Activated CD4-positive, alpha-beta memory T cell treated with anti-CD3 and anti-CD28 coated beads, Interleukin-2, amount 10 ng/mL, durations not matched to agents 7 days and 5 days (primary cell): ENCODE results near the gene PLEK. TPM values are rescaled to one million over a fixed set of nuclear protein-coding genes. Genes with fewer than 3 reads are reported as not detected.

Experiments used
- CTCF ChIA-PET: fragments of 350-600 bp; sonication (Branson Sonifier 250); formaldehyde crosslinking; loops from one replicate; lab custom pipeline; 2021; ENCODE audit warnings: antibody characterized with exemption, inconsistent platforms; lab: Charles Lee
- POLR2A ChIA-PET: fragments of 350-600 bp; sonication (Branson Sonifier 250); formaldehyde crosslinking; loops from one replicate; lab custom pipeline; 2021; ENCODE audit warnings: antibody characterized with exemption; lab: Charles Lee
- DNase-seq: peaks from one replicate; pipeline ENCODE4 v3.0.0-alpha.2; 2020
- H3K27ac Mint-ChIP-seq: one replicate; pipeline ENCODE4 v1.8.0; 2021; ENCODE audit warnings: mild to moderate bottlenecking, mixed read lengths
- H3K27me3 Mint-ChIP-seq: one replicate; pipeline ENCODE4 v1.8.0; 2021; ENCODE audit warnings: mixed read lengths
- H3K36me3 Mint-ChIP-seq: one replicate; pipeline ENCODE4 v1.8.0; 2021; ENCODE audit warnings: low read depth, mixed read lengths
- H3K4me1 Mint-ChIP-seq: one replicate; pipeline ENCODE4 v1.8.0; 2021; ENCODE audit warnings: mixed read lengths
- H3K4me3 Mint-ChIP-seq: one replicate; pipeline ENCODE4 v1.8.0; 2021; ENCODE audit warnings: mild to moderate bottlenecking, mixed read lengths
- H3K9me3 Mint-ChIP-seq: one replicate; pipeline ENCODE4 v1.8.0; 2021; ENCODE audit warnings: mixed read lengths
- total RNA-seq, 2 experiments: library from RNA; stranded (reverse); gene quantifications; one replicate each; pipeline ENCODE4 v1.2.3, GENCODE V29; 2021

PLEK gene, protein sequence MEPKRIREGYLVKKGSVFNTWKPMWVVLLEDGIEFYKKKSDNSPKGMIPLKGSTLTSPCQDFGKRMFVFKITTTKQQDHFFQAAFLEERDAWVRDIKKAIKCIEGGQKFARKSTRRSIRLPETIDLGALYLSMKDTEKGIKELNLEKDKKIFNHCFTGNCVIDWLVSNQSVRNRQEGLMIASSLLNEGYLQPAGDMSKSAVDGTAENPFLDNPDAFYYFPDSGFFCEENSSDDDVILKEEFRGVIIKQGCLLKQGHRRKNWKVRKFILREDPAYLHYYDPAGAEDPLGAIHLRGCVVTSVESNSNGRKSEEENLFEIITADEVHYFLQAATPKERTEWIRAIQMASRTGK
- total RNA-seq = 10 to 100 TPM in 1 of 2 experiments, 1 to 10 TPM in 1; 9.5 to 10.9 TPM

DNA sequence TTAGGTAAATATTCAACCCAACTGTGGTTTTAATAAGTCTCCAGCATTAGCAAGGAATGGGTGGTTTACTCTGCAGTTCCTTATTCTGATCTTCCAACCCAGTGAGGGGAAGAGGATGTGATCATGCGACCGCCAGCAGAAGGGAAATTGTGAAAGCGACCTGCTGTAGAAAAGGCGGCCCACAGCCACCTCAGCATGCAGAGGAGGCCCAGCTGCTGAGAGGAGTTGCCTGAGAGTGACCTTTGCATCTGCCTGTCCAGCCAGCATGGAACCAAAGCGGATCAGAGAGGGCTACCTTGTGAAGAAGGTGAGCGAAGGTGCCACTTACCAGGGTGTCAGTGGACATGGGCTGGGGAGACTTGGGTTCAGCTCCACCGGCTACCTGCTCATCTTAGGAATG lies at the start of gene PLEK:
Gene PLEK (plus strand): TSS at position 196 of the 400 bp plus-strand sequence. CDS start 70 bp downstream, at position 266.
- POLR2A ChIA-PET = interaction anchor here (1.0 kb wide), 1 partner anchor 18 kb away, joined by 3 read pairs; no protein-coding TSS in a partner anchor
- DNase-seq = peak; percentile 26
- peaks cover 11% of the 10 kb centered on the region for H3K36me3 Mint-ChIP-seq
- peak within 1 kb of the TSS; percentile 66 for H3K4me3 Mint-ChIP-seq
- H3K27me3 Mint-ChIP-seq = peaks cover 6% of the 10 kb centered on the region
- H3K4me1 Mint-ChIP-seq = peaks cover 22% of the 10 kb centered on the region
- peaks cover 7% of the 10 kb centered on the region for H3K9me3 Mint-ChIP-seq
- CTCF ChIA-PET = interaction anchor here (2.4 kb wide), 1 partner anchor 77 kb away, joined by 11 read pairs; no protein-coding TSS in a partner anchor
- peak within 1 kb of the TSS; percentile 71 for H3K27ac Mint-ChIP-seq

DNA sequence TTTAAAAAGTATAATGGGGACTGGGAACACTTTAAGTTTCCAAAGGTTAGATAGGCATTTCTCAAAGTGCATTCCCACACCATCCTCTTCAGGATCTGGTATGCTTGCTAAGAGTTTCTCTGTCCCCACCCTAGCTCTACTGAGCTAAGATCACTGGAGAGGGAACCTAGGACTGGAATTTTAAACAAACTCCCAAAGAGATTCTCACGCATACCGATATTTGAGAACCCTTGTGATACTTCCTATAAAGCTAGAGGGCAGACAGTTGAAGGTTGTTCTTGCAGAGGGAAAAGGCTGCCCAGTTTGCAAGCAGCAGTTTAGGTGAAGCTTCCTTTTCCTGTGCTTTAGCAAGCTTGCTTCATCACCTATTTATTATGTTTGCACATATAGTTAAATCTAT lies 49.0 kb upstream of the PLEK start:
- Mint-ChIP-seq H3K27me3 (peaks cover 60% of the 10 kb centered on the region), H3K27ac (no peak overlapping the region), H3K4me1 (peaks cover 7% of the 10 kb centered on the region), H3K9me3 (no peaks in the 10 kb centered on the region), H3K4me3 (no peak overlapping the region), H3K36me3 (no peaks in the 10 kb centered on the region)
- ChIA-PET POLR2A (no interaction called here), CTCF (interaction anchor here (1.0 to 1.5 kb wide), 3 partner anchors 10 to 194 kb away, joined by 3 to 4 read pairs (median 3); no protein-coding TSS in a partner anchor)
- DNase-seq = no peak

DNA sequence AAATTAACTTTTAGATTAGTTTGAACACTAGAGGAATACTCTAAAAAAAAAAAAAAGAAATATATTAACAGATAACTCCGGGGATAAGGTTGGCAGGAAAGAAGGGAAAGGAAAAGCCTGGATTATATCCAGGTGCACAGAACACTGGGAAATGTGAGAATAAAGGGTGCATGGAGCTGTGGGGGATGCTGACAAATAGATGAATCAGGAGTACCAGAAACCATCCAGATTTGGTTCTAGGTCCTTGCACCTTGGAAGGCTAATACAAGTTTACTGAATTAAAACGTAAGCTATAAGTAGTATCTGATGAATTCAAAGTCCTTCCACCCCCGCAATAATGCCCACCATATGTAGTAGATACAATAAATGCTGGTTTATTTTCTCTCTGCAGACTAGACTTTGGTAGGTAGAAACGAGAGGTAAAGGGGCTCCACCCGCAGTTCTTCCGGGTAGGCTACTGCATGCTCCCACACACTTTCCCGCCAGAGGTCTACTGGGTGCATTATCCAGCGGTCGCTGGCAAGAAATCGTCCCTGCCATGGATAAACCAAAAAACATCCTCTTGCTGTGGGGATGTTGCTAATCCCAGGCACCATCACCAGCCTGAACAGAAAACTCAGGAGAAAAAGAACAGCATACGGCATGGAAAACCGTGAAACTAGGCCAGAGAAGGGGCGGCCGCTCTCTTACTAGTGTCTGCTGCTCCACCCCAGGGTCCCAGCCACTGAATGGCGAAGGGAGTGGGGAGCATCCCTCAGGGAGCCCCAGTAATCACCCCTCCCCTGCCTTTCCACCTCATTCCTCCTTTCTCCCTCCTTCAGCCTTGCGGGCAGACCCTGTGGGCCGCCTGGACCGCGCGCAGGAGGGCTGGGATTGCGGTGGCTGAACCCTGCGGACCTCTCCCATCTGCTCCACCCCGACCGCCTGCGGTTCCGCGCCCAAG lies 46.8 kb upstream of the PLEK start:
- Mint-ChIP-seq H3K27me3 (peaks cover 67% of the 10 kb centered on the region), H3K9me3 (no peaks in the 10 kb centered on the region), H3K4me3 (no peak overlapping the region), H3K4me1 (peaks cover 7% of the 10 kb centered on the region), H3K27ac (no peak overlapping the region), H3K36me3 (no peaks in the 10 kb centered on the region)
- DNase-seq = no peak
- ChIA-PET POLR2A (no interaction called here), CTCF (no interaction called here)

DNA sequence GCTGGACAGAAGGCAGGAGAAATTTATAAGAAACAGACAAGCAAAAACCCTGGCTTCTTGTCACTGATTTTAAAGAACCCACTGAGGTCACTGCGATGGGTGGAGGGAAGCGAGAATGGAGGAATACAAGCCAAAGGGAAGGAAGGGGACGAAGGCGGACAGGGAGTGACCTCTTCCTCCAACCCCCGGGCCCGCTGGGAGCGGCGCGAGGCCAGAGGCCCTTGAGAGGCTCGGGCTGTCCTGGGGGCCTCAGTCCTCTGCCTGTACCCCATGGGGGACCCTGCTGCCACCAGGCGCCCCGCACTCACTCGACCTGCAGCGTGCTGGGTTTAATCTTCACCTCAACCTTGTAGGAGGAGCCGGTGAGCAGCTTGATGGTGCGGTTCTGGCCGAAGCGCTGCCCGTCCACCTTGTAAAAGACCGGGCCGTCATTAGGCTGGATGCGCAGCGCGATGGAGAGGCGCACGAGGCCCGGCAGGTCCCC lies 46.1 kb upstream of the PLEK start:
- POLR2A ChIA-PET = no interaction called here
- peaks cover 7% of the 10 kb centered on the region for H3K4me1 Mint-ChIP-seq
- no peaks in the 10 kb centered on the region for H3K36me3 Mint-ChIP-seq
- H3K27ac Mint-ChIP-seq = no peak overlapping the region
- H3K9me3 Mint-ChIP-seq = no peaks in the 10 kb centered on the region
- no peak for DNase-seq
- peaks cover 62% of the 10 kb centered on the region for H3K27me3 Mint-ChIP-seq
- no peak overlapping the region for H3K4me3 Mint-ChIP-seq
- CTCF ChIA-PET = interaction anchor here (0.6 kb wide), 1 partner anchor 169 kb away, joined by 4 read pairs; no protein-coding TSS in a partner anchor

DNA sequence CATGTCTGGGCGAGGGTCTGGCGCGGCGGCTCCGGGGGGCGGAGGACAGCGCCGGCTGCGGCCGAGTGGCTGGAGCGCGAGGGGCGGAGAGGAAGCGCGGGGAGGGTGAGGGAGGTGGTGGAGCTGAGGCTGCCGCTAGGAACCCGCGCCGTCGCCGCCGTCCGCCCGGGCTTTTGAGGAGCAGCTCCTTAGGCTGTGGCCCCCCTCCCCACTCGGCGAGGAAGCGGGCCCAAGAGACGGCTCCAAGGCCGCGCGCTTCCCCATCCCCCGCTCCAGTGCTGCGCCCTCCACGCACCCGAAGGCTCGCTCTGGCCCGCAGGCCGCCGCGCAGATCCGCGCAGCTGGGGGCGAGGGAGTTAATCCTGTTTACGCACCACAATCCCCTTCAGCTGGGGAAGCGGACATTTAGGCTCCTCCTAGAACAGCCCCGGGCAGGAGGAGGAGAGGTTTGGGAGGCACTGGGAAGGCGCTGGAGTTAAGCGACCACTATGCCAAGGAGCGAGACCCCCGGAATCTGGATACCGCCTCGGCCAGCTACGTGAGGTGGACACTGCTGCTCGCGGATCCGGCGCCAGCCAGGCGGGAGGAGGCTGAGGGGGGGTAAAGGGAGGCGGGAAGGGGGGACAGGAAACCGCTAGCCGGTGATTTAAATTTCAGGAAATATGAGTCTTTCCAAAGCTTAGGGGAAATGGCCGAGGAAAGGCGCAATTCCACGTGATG lies 45.5 kb upstream of the PLEK start, which contains the start of gene CNRIP1:
Gene CNRIP1 (minus strand): TSS at position 552 of the 720 bp plus-strand sequence. CDS start 549 bp downstream, at position 3.
- CTCF ChIA-PET = interaction anchor here (0.6 kb wide), 1 partner anchor 168 kb away, joined by 4 read pairs; no protein-coding TSS in a partner anchor
- H3K4me1 Mint-ChIP-seq = peaks cover 7% of the 10 kb centered on the region
- H3K27me3 Mint-ChIP-seq = peaks cover 64% of the 10 kb centered on the region
- no peaks in the 10 kb centered on the region for H3K36me3 Mint-ChIP-seq
- POLR2A ChIA-PET = interaction anchor here (0.5 kb wide), 1 partner anchor 116 kb away, joined by 3 read pairs; no protein-coding TSS in a partner anchor
- H3K9me3 Mint-ChIP-seq = no peaks in the 10 kb centered on the region
- DNase-seq = no peak
- peak within 1 kb of the TSS; percentile 44 for H3K4me3 Mint-ChIP-seq
- H3K27ac Mint-ChIP-seq = no peak within 1 kb of the TSS

DNA sequence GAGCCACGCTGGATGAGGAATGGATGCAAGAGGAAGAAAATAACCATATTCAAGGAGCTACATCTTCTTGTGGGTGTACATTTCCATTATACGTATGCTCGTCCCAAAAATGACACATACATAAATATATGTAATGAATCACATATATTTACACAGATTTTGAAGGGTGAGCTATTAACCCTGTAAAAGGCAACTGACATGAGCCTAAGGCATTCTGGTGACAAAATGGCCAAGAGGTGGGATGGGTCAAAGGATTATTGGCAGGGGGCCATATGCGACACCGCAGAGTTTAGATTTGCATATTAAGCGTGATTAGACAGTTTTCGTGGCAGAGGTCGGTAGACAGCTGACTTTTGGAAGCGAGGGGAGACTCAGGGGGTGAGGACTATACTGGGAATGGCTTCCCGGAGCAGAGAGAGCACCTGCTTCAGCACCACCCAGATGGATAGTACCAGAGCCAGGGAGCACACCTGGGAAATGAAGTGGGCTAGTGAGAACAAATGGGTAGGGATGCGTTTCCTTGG lies 44.9 kb upstream of the PLEK start:
- ChIA-PET POLR2A (interaction anchor here (0.5 to 1.3 kb wide), 2 partner anchors 13 to 116 kb away, joined by 3 read pairs; no protein-coding TSS in a partner anchor), CTCF (no interaction called here)
- H3K27ac Mint-ChIP-seq = no peak overlapping the region
- peaks cover 66% of the 10 kb centered on the region for H3K27me3 Mint-ChIP-seq
- DNase-seq = no peak
- no peaks in the 10 kb centered on the region for H3K9me3 Mint-ChIP-seq
- H3K36me3 Mint-ChIP-seq = no peaks in the 10 kb centered on the region
- peak overlapping the region; percentile 44 for H3K4me3 Mint-ChIP-seq
- peaks cover 7% of the 10 kb centered on the region for H3K4me1 Mint-ChIP-seq

DNA sequence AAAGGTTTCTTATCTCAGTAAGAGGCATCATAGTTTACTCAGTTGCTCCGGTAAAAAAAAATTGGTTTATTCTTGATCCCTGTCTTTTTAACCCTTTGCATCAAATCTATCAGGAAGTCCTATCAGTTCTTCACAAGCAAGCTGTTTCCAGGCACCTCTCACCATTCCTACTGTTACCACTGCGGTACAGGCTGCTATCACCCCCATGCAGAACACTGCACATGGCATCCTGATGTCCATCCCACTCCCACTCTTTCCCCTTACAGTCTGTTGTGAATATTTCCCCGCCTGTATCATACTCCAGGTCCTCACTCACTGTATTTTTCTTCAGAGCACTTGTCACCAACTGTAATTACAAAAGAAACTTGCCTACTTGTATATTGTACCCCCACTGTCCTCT lies 40.0 kb upstream of the PLEK start:
- Mint-ChIP-seq H3K4me3 (no peak overlapping the region), H3K36me3 (no peaks in the 10 kb centered on the region), H3K9me3 (no peaks in the 10 kb centered on the region), H3K27me3 (peaks cover 48% of the 10 kb centered on the region), H3K27ac (no peak overlapping the region), H3K4me1 (peaks cover 3% of the 10 kb centered on the region)
- DNase-seq = no peak
- CTCF ChIA-PET = no interaction called here
- POLR2A ChIA-PET = no interaction called here

DNA sequence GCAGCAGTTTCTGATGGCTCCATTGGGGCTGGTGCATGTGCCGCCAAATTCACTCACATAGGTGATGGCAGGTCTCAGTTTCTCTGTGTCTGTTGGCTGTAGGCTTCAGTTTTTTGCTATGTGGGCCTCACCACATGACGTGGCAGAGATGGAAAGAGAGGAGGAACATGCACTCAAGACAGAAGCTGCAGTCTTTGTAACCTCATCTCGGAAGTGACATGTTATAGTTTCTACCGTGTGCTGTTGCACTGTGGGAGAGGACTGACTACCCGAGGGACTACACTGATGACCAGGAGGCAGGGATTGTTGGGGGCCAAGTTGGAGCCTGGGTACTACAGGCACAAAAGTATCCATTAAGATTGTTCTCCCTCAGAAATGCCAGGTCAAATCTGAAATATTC lies 36.2 kb upstream of the PLEK start:
- ChIA-PET POLR2A (no interaction called here), CTCF (no interaction called here)
- peaks cover 26% of the 10 kb centered on the region for H3K27me3 Mint-ChIP-seq
- H3K4me3 Mint-ChIP-seq = no peak overlapping the region
- no peak for DNase-seq
- H3K27ac Mint-ChIP-seq = no peak overlapping the region
- H3K36me3 Mint-ChIP-seq = no peaks in the 10 kb centered on the region
- H3K4me1 Mint-ChIP-seq = peaks cover 4% of the 10 kb centered on the region
- no peaks in the 10 kb centered on the region for H3K9me3 Mint-ChIP-seq

DNA sequence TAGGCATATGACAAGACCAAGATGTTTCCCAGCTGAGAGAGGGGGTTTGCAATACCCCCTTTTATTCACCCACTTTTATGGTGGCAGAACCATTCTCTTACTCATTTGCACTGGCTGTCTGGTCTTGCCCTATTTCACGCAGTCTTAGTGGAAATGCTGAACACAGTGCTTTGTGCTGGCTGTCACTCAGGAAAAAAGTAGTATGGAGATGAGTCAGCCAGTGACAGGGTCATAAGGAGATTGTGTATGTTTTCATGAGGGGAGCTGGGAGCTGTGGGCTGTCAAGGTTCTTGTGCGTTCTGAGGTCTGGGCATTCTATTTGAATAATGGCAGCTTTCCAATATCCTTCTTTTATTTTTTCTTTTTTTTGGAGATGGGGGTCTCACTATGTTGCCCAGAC lies 34.4 kb upstream of the PLEK start:
- Mint-ChIP-seq H3K4me1 (peaks cover 4% of the 10 kb centered on the region), H3K27me3 (peaks cover 16% of the 10 kb centered on the region), H3K36me3 (no peaks in the 10 kb centered on the region), H3K27ac (no peak overlapping the region), H3K4me3 (no peak overlapping the region), H3K9me3 (no peaks in the 10 kb centered on the region)
- ChIA-PET POLR2A (no interaction called here), CTCF (interaction anchor here (1.2 kb wide), 1 partner anchor 30 kb away, joined by 5 read pairs; no protein-coding TSS in a partner anchor)
- no peak for DNase-seq

DNA sequence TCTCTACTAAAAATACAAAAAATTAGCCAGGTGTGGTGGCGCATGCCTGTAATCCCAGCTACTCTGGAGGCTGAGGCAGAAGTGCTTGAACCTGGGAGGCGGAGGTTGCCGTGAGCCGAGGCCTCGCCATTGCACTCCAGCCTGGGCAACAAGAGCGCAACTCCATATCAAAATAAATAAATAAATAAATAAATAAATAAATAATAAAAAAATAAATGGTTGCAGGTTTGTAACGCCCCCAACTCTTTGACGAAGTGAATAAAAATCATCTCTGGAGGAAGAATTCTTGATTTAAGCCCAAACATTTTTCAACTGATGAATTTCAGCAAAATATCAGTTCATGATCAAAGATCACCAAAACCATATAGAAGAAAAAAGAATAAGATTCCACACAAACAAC lies 32.1 kb upstream of the PLEK start:
- Mint-ChIP-seq H3K27me3 (peaks cover 23% of the 10 kb centered on the region), H3K4me1 (peaks cover 4% of the 10 kb centered on the region), H3K36me3 (no peaks in the 10 kb centered on the region), H3K4me3 (no peak overlapping the region), H3K9me3 (no peaks in the 10 kb centered on the region), H3K27ac (no peak overlapping the region)
- no peak for DNase-seq
- ChIA-PET CTCF (interaction anchor here (0.6 to 1.0 kb wide), 2 partner anchors 109 to 855 kb away, joined by 3 to 4 read pairs; no protein-coding TSS in a partner anchor), POLR2A (interaction anchor here (1.3 kb wide), 1 partner anchor 12 kb away, joined by 3 read pairs; no protein-coding TSS in a partner anchor)

DNA sequence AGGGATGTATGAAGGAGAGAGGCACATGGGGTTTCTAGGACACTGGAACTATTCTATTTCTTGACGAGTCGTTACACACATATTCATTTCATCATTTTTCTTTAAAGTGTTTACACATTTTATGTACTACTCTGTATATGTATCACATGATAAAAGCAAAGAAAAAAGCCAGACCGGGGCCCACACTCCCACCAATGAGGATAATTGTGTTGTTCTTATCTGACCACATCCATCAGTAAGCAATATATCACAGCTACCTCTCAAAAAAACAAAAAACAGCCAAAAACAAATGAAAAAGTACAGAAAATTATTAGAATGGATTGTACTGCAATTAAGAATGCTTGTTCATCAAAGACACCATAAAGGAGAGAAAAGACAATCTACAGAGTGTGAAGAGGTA lies 31.2 kb upstream of the PLEK start:
- no peak overlapping the region for H3K27ac Mint-ChIP-seq
- no peak for DNase-seq
- peaks cover 20% of the 10 kb centered on the region for H3K27me3 Mint-ChIP-seq
- H3K4me1 Mint-ChIP-seq = peaks cover 4% of the 10 kb centered on the region
- no peaks in the 10 kb centered on the region for H3K9me3 Mint-ChIP-seq
- CTCF ChIA-PET = interaction anchor here (1.0 kb wide), 1 partner anchor 108 kb away, joined by 4 read pairs; no protein-coding TSS in a partner anchor
- H3K4me3 Mint-ChIP-seq = no peak overlapping the region
- POLR2A ChIA-PET = interaction anchor here (1.3 kb wide), 1 partner anchor 13 kb away, joined by 3 read pairs; no protein-coding TSS in a partner anchor
- H3K36me3 Mint-ChIP-seq = no peaks in the 10 kb centered on the region
